Osteoblast (primary cell): ENCODE measurements around the gene GUCA2B. TPM values are rescaled to one million over a fixed set of nuclear protein-coding genes. Genes with fewer than 3 reads are reported as not detected.

Experiments used
- DNase-seq: peaks from one replicate; pipeline ENCODE4 v3.0.0; 2011; ENCODE audit warnings: low spot score, mixed read lengths; ENCODE audit not compliant: insufficient read length; ENCODE audit errors: missing footprints
- H2AFZ ChIP-seq: 2 replicates; pipeline ENCODE4 v1.6.0; 2011; ENCODE audit warnings: mild to moderate bottlenecking, low read length
- H3K27ac ChIP-seq: 2 replicates; pipeline ENCODE4 v1.5.1; 2011; ENCODE audit warnings: mild to moderate bottlenecking, low read depth, low read length, moderate library complexity
- H3K27me3 ChIP-seq: 2 replicates; pipeline ENCODE4 v1.6.0; 2012; ENCODE audit warnings: mild to moderate bottlenecking, control low read depth, inconsistent platforms, low read length, moderate library complexity; ENCODE audit not compliant: insufficient read depth
- H3K36me3 ChIP-seq: 2 replicates; pipeline ENCODE4 v1.5.1; 2011; ENCODE audit warnings: mild to moderate bottlenecking, low read length, control low read depth, moderate library complexity; ENCODE audit not compliant: insufficient read depth
- H3K4me1 ChIP-seq: 2 replicates; pipeline ENCODE4 v1.5.1; 2011; ENCODE audit warnings: mild to moderate bottlenecking, low read length, control low read depth, moderate library complexity; ENCODE audit not compliant: insufficient read depth
- H3K4me2 ChIP-seq: 2 replicates; pipeline ENCODE4 v1.6.0; 2011; ENCODE audit warnings: mild to moderate bottlenecking, low read length; ENCODE audit not compliant: insufficient read depth
- H3K4me3 ChIP-seq: fragments of 200-600 bp; sonication (generic); 3 replicates; pipeline ENCODE4 v1.5.1; 2012; ENCODE audit warnings: mild to moderate bottlenecking, low read length, inconsistent platforms; ENCODE audit not compliant: insufficient read depth
- H3K79me2 ChIP-seq: 2 replicates; pipeline ENCODE4 v1.6.0; 2012; ENCODE audit warnings: mild to moderate bottlenecking, low read length, control low read depth, inconsistent platforms; ENCODE audit not compliant: insufficient read depth
- H3K9me3 ChIP-seq: 2 replicates; pipeline ENCODE4 v1.5.1; 2011; ENCODE audit warnings: low read depth, low read length, control low read depth
- H4K20me1 ChIP-seq: 2 replicates; pipeline ENCODE4 v1.6.0; 2012; ENCODE audit warnings: mild to moderate bottlenecking, low read length, control low read depth; ENCODE audit not compliant: insufficient read depth
- CTCF ChIP-seq: IDR thresholded peaks from 2 replicates; pipeline ENCODE4 v1.5.1; 2011; ENCODE audit warnings: mild to moderate bottlenecking, low read depth, low read length, moderate library complexity; ENCODE audit errors: extremely low read depth
- total RNA-seq: library from RNA; depleted of rRNA; stranded (reverse); fragments of >200 nt; gene quantifications from 2 replicates; pipeline ENCODE4 v1.2.3, GENCODE V29; 2012

Gene GUCA2B
- total RNA-seq, 1 donor: not detected

- no peaks in the 10 kb centered on the region for H3K27me3 ChIP-seq
Measured at GRCh38 chr1:42191319-42191718, 38.1 kb downstream of the GUCA2B start.

GRCh38 chr1:42192106-42192505 is 38.9 kb downstream of the GUCA2B start:
- no peak for TF ChIP-seq CTCF
- no peak for DNase-seq
- Histone ChIP-seq H2AFZ (no peak overlapping the region), H3K4me1 (no peaks in the 10 kb centered on the region), H3K27ac (no peak overlapping the region), H4K20me1 (no peaks in the 10 kb centered on the region), H3K79me2 (no peaks in the 10 kb centered on the region), H3K9me3 (no peaks in the 10 kb centered on the region), H3K27me3 (no peaks in the 10 kb centered on the region), H3K4me2 (no peak overlapping the region), H3K4me3 (no peak overlapping the region), H3K36me3 (peaks cover 10% of the 10 kb centered on the region)

More at GRCh38 chr1:42191319-42191718, 38.1 kb downstream of the GUCA2B start:
- no peak for TF ChIP-seq CTCF
- H3K36me3 ChIP-seq: peaks cover 10% of the 10 kb centered on the region
- H2AFZ ChIP-seq: no peak overlapping the region
- H3K79me2 ChIP-seq: no peaks in the 10 kb centered on the region
- no peaks in the 10 kb centered on the region for H3K9me3 ChIP-seq
- H3K4me1 ChIP-seq: peaks cover 2% of the 10 kb centered on the region
- no peaks in the 10 kb centered on the region for H4K20me1 ChIP-seq
- no peak overlapping the region for H3K4me3 ChIP-seq
- no peak for DNase-seq
- no peak overlapping the region for H3K27ac ChIP-seq
- no peak overlapping the region for H3K4me2 ChIP-seq

GRCh38 chr1:42195841-42196240 is 42.6 kb downstream of the GUCA2B start:
- H3K27ac ChIP-seq: no peak overlapping the region
- TF ChIP-seq CTCF: no peak
- H3K4me2 ChIP-seq: no peak overlapping the region
- DNase-seq: no peak
- H3K4me1 ChIP-seq: no peaks in the 10 kb centered on the region
- peaks cover 8% of the 10 kb centered on the region for H3K36me3 ChIP-seq
- no peaks in the 10 kb centered on the region for H3K27me3 ChIP-seq
- no peak overlapping the region for H2AFZ ChIP-seq
- no peaks in the 10 kb centered on the region for H3K9me3 ChIP-seq
- no peak overlapping the region for H3K4me3 ChIP-seq
- no peaks in the 10 kb centered on the region for H4K20me1 ChIP-seq
- no peaks in the 10 kb centered on the region for H3K79me2 ChIP-seq

GRCh38 chr1:42198251-42198650 is 45.0 kb downstream of the GUCA2B start:
- Histone ChIP-seq H3K4me1 (no peaks in the 10 kb centered on the region), H3K36me3 (peaks cover 5% of the 10 kb centered on the region), H3K9me3 (no peaks in the 10 kb centered on the region), H3K4me3 (no peak overlapping the region), H3K79me2 (no peaks in the 10 kb centered on the region), H3K4me2 (no peak overlapping the region), H3K27ac (no peak overlapping the region), H3K27me3 (no peaks in the 10 kb centered on the region), H4K20me1 (no peaks in the 10 kb centered on the region), H2AFZ (no peak overlapping the region)
- no peak for DNase-seq
- TF ChIP-seq CTCF: no peak
